Endothelial cell (in vitro differentiated cells): ENCODE measurements around the gene GRM2. TPM values are rescaled to one million over a fixed set of nuclear protein-coding genes. Genes with fewer than 3 reads are reported as not detected.

ENCODE experiments used
- DNase-seq: peaks from one replicate; pipeline ENCODE4 v3.0.0; 2021; ENCODE audit warnings: low spot score
- H3K27ac Mint-ChIP-seq: one replicate; pipeline ENCODE4 v1.8.0; 2021; ENCODE audit warnings: mixed read lengths, inconsistent platforms; ENCODE audit not compliant: unreplicated experiment
- H3K27me3 Mint-ChIP-seq: one replicate; pipeline ENCODE4 v1.8.0; 2021; ENCODE audit warnings: mild to moderate bottlenecking, moderate library complexity, mixed read lengths, inconsistent platforms; ENCODE audit not compliant: unreplicated experiment
- H3K36me3 Mint-ChIP-seq: one replicate; pipeline ENCODE4 v1.8.0; 2021; ENCODE audit warnings: mild to moderate bottlenecking, low read depth, mixed read lengths, inconsistent platforms; ENCODE audit not compliant: unreplicated experiment
- H3K4me1 Mint-ChIP-seq: one replicate; pipeline ENCODE4 v1.8.0; 2021; ENCODE audit warnings: mild to moderate bottlenecking, mixed read lengths, inconsistent platforms; ENCODE audit not compliant: unreplicated experiment
- H3K4me3 Mint-ChIP-seq: one replicate; pipeline ENCODE4 v1.8.0; 2021; ENCODE audit warnings: mild to moderate bottlenecking, mixed read lengths, inconsistent platforms; ENCODE audit not compliant: unreplicated experiment
- H3K9me3 Mint-ChIP-seq: one replicate; pipeline ENCODE4 v1.8.0; 2021; ENCODE audit warnings: mixed read lengths, inconsistent platforms; ENCODE audit not compliant: unreplicated experiment
- CTCF ChIP-seq: fragments of 200-600 bp; sonication (generic); IDR thresholded peaks from one replicate; pipeline ENCODE4 v1.5.0; 2021; ENCODE audit warnings: antibody characterized with exemption; ENCODE audit not compliant: unreplicated experiment
- total RNA-seq: library from RNA; stranded (reverse); fragmentation: NEBNext Ultra II Directional; extraction: Animal tissue kit (Norgen Biotek cat#: 25700); gene quantifications from one replicate; pipeline ENCODE4 v1.2.1, GENCODE V29; 2021; ENCODE audit not compliant: unreplicated experiment

The GRM2 gene
- total RNA-seq, 1 donor from 2014 or later: 0.97 TPM

- Mint-ChIP-seq H3K27ac (peak overlapping the region; percentile 72), H3K9me3 (no peaks in the 10 kb centered on the region), H3K4me1 (peaks cover 38% of the 10 kb centered on the region), H3K27me3 (peaks cover 18% of the 10 kb centered on the region), H3K4me3 (peak overlapping the region; percentile 13), H3K36me3 (peaks cover 13% of the 10 kb centered on the region)
- no peak for TF ChIP-seq CTCF
- no peak for DNase-seq
These were observed 33.6 kb upstream of the GRM2 start for GRCh38 chr3:51673181-51673801.

GRCh38 chr3:51673802-51674654, 32.8 kb upstream of the GRM2 start:
- Mint-ChIP-seq H3K36me3 (peaks cover 13% of the 10 kb centered on the region), H3K27me3 (peaks cover 15% of the 10 kb centered on the region), H3K27ac (peak overlapping the region; percentile 72), H3K4me1 (peaks cover 31% of the 10 kb centered on the region), H3K9me3 (no peaks in the 10 kb centered on the region), H3K4me3 (no peak overlapping the region)
- DNase-seq: no peak
- TF ChIP-seq CTCF: no peak

- peaks cover 28% of the 10 kb centered on the region for H3K4me1 Mint-ChIP-seq
- peak overlapping the region; percentile 49 for H3K27ac Mint-ChIP-seq
- no peak for TF ChIP-seq CTCF
- DNase-seq: no peak
- H3K36me3 Mint-ChIP-seq: peaks cover 13% of the 10 kb centered on the region
- no peaks in the 10 kb centered on the region for H3K9me3 Mint-ChIP-seq
- H3K27me3 Mint-ChIP-seq: peaks cover 12% of the 10 kb centered on the region
- peak overlapping the region; percentile 63 for H3K4me3 Mint-ChIP-seq
These were observed 31.7 kb upstream of the GRM2 start for GRCh38 chr3:51675201-51675611.

- TF ChIP-seq CTCF: no peak
- Mint-ChIP-seq H3K4me1 (peaks cover 33% of the 10 kb centered on the region), H3K27me3 (peaks cover 10% of the 10 kb centered on the region), H3K36me3 (peaks cover 13% of the 10 kb centered on the region), H3K4me3 (no peak overlapping the region), H3K27ac (peak overlapping the region; percentile 49), H3K9me3 (no peaks in the 10 kb centered on the region)
- no peak for DNase-seq
These were observed 30.7 kb upstream of the GRM2 start for GRCh38 chr3:51676102-51676640.
